Uterus (tissue), 2 donors: Measurements from ENCODE around the gene ANKRD31.

Source experiments
- POLR2A ChIP-seq, 2 donors: fragments of 450-650 bp; IDR thresholded peaks; one replicate each; pipeline ENCODE4 v1.6.1; 2016; ENCODE audit warnings: antibody characterized with exemption in 2 of 2, mild to moderate bottlenecking in 1 of 2, moderate library complexity in 1 of 2
- TF ChIP-seq, protein P1 (sequence below), 4 experiments: fragments of 200-600 bp in 2 of 4; fragments of 450-650 bp in 2 of 4; sonication (generic) in 2 of 4; IDR thresholded peaks; one replicate each; pipeline ENCODE4 v1.5.1; 2016 to 2019; ENCODE audit warnings: antibody characterized with exemption in 4 of 4, mild to moderate bottlenecking in 2 of 4, moderate library complexity in 1 of 4

- TF ChIP-seq, protein P1, sequence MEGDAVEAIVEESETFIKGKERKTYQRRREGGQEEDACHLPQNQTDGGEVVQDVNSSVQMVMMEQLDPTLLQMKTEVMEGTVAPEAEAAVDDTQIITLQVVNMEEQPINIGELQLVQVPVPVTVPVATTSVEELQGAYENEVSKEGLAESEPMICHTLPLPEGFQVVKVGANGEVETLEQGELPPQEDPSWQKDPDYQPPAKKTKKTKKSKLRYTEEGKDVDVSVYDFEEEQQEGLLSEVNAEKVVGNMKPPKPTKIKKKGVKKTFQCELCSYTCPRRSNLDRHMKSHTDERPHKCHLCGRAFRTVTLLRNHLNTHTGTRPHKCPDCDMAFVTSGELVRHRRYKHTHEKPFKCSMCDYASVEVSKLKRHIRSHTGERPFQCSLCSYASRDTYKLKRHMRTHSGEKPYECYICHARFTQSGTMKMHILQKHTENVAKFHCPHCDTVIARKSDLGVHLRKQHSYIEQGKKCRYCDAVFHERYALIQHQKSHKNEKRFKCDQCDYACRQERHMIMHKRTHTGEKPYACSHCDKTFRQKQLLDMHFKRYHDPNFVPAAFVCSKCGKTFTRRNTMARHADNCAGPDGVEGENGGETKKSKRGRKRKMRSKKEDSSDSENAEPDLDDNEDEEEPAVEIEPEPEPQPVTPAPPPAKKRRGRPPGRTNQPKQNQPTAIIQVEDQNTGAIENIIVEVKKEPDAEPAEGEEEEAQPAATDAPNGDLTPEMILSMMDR (IDR thresholded peaks at IDR 0.05) = no peak
- no peak for TF ChIP-seq POLR2A (IDR thresholded peaks at IDR 0.05)
Measured at GRCh38 chr5:75108515-75108914, 128.2 kb downstream of the ANKRD31 start.
